Activated effector memory CD4-positive, alpha-beta T cell treated with anti-CD3 and anti-CD28 coated beads, Interleukin-2, amount 50 U/mL, for 16 hours (primary cell): Measurements from ENCODE around the gene NKIRAS1.
"Not testable (repeated sequence)": the region's sequence is repeated elsewhere in the genome, so short reads cannot be mapped to it uniquely, and the experiment has no call there.

Experiments used
- DNase-seq: peaks from one replicate; pipeline ENCODE4 v3.0.0-alpha.2; 2020

Gene NKIRAS1

DNA sequence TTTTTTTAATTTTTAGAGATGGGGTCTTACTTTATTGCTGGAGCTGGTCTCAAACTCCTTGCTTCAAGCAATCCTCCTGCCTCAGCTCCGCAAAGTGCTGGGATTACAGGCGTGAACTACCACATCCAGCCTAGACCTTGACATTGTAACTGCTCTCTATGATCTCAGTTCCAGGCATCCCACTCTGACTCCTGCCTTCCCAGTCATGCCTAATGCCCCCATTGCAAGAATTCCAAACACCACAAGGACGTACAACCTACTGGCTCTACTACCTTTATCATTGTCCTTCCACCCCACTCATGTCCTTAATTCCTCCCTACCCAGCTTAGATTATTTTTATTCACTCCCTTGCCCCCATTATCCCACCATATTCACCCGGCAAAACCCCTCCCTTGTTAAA lies 21.6 kb downstream of the NKIRAS1 start:
- no peak for DNase-seq

DNA sequence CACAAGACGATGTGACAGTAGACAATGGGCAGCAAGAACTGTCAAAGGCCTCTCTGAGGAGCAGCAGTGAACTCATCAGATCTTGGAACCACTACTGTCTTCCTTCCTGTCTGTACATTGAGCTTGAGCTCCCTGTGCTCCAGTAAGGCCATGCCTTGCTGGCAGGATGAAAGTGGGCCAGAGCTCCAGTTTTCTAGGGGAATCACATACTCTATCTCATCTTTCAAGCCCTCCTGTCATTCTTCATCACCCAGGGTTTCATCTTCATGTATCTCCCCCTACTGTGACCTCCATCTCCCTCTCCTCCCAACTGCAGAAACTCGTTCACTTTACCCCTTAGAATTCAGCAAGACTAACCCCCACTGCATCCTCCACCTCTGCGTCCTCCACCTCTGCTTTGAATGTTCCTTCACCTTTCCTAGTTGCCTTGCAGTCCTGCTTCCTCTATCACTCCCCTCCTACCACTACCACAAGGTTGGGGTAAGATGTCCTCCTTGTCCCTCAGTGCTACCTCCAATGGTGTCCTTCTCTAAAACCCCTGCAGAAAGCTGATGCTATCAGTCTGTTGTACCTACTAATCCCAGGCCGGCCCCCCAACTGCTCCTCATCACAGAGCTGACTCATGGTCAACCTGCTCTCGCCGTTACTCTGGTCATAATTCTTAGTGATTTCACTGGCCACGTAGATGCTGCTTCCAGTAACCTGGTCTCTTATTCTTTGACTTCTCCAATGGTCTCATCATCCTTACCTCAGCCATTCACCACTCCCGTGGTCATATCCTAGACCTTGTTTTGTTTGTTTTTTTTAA lies 22.3 kb downstream of the NKIRAS1 start:
- no peak for DNase-seq

DNA sequence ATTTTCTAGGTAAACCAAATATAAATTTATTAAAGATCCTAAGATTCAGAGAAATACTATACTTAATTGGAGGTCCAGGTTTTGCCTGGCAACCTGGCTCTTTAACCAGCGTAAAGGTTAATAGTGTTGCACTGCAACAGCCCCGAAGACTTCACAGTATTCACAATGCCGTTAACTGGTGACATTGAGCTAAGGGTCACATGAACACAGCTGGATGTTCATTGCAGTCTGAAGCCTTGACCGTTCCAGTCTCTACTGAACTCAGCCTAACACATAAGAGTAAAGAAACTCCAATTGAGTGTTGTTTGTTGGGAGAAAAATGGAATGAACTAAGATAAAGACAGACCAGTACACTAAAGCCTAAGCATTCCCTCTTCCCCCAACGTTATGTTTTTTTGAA lies 26.8 kb downstream of the NKIRAS1 start:
- no peak for DNase-seq

DNA sequence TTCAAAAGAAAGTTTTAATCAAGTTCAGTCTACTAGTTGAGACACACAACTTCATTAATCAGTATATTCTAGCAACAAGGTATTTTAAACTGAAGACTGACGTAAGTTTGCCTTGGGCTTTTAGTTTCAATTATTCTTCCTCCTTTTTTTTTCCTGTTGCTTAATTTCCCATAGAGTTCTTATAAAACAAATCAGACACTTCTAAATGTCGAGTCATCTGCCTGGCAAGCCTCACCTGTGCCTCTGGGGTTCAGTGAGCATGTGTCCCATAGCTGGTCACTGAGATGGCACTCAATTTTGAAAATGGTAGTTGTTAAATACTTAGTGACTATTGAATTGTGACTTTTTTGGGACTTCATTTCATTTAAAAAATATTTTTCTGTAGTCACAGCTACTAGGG lies 27.4 kb downstream of the NKIRAS1 start:
- no peak for DNase-seq

DNA sequence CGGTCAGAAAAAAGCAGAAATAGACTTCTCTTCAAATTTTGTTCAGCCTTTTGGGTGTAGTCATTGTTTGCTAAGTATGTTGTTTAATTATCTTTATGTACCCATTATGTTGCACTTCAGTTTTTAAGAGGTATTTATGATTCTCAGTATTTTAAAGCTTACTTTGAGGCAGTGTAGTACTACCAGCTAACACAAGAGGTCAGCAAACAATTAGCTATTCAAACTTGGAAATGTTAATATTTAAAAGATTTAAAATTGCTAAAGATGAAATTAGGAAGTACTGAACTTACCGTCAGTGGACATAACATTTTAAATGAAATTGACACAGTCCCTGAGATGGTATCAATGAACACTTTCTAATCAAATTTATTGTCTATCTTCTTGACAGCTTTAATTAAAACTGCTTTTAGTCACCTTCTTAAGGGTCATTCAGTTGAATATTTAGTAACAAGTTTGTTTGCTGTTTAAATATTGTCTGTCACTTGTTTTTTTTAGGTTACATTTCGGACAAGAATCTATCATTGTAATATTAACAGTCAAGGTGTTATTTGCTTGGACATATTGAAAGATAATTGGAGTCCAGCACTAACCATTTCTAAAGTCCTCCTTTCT lies 28.1 kb downstream of the NKIRAS1 start:
- DNase-seq, result no peak

DNA sequence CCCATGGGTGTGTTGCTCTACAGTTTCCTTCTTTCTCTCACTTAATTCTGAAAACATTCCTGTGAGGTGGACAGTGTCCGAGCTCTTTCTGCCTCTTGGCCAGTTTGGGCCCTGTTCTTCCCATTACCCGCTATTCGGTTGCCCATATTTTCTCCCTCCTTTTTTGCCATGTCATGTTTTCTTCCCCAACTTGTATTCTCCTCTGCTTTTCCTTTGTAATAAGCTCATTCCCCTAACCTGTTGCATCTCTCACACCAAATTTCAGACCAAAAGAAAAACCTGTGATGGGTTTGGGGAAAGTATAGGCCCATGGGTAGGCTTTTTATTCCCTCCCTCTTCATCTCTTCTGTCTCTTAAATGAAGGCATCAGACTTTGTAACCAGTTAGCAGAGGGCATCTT lies 30.5 kb downstream of the NKIRAS1 start:
- no peak for DNase-seq

DNA sequence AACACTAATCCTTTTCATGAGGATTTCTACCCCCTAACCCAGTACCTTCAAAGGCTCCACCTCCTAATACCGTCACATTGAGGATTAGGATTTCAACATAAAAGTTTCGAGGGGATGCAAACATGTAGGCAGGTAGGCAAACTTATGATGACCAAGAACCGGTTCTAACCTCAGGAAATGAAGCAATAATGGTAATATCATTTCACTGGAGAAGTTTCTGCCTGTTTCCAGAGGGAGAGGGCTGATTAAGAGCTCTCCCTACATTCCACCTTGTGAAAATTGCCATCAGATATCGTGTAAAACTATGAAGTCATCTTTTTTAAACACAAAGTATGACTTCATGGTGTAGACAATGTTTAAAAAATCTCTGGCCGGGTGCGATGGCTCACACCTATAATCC lies 31.6 kb downstream of the NKIRAS1 start:
- DNase-seq, result no peak

DNA sequence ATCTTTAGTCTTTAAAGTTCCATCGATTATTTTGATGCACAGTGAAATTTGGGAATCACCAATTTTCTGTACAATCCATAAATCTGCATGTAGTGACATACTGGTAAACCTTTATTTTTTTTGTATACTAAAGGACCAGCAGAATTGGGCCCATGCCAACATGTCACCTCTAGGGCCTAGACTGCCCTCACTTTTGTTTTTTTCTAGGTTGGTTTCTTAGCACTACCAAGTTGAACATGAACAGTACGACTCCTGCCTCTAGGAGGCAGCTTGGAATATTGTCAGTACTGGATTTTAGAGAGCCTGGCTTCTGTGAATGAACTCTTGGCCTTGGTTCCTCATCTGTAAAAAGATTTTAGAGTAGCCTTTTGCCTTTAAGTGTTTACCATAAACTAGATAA lies 32.3 kb downstream of the NKIRAS1 start:
- no peak for DNase-seq

DNA sequence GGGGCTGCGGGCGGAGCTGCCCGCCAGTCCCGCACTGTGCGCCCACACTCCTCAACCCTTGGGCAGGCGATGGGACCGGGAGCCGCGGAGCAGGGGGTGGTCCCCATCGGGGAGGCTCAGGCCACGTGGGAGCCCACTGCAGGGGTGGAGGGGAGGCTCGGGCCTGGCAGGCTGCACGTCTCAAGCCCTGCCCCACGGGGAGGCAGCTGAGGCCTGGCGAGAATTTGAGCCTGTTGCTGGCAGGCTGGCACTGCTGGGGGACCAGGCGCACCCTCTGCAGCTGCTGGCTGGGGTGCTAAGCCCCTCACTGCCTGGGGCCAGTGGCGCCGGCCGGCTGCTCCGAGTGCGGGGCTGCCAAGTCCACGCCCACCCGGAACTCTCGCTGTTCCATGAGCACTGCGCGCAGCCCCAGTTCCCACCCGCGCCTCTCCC lies 34.3 kb downstream of the NKIRAS1 start:
- no peak for DNase-seq

DNA sequence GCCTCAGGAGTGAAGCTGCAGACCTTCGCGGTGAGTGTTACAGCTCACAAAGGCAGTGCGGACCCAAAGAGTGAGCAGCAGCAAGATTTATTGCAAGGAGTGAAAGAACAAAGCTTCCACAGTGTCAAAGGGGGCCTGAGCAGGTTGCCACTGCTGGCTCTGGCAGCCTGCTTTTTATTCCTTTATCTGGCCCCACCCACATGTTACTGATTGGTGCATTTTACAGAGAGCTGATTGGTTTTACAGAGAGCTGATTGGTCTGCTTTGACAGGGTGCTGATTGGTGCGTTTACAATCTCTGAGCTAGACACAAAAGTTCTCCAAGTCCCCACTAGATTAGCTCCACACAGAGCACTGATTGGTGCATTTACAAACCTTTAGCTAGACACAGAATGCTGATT lies 34.8 kb downstream of the NKIRAS1 start:
- not testable (repeated sequence) for DNase-seq

DNA sequence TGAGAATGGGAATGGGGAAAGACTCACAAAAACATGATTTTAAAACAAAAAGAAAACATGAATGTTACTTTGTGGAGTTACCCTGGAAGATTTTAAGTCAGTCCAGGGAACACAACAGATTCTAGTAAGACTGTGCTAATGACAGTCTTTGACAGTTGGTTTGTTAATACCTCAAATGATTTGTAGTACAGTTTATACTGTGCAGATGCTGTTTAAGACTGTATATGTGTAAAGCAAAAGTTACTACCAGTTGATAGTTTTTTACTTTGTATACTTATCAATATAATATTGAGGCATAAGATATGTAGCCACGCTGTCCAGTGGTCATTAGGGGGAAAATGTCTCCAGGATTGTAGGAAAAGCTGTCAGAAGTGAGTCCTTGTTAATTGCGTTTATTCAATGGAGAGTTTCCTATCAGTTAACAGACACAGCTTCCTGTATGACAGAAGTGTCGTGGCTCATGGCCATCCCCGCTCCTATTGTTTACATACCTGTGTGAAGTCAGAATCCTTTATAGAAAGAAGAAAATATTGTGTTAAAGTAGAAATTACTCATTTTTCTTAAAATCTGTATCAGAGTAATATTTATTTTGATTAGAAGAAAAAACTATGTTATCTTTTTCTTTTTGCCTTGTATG lies 36.0 kb downstream of the NKIRAS1 start:
- DNase-seq, result no peak

DNA sequence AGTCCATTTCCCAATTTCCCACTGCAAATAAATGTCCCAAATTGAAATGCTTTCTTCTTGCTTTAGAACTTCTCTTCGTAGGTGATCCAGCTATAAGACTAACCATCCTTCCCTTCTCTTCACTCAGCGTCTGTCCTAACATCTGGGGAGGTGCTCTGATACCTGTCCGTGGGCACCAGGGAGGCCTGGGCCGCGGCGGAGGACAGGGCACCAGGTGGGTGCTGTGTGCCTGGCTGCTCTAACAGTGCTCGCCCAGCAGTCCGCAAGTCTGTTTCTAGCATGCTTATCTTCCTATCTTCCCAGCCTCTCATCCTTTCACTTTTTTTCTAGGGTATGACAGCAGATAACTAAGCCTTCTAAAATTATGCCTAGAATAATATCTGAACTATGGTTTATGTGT lies 37.3 kb downstream of the NKIRAS1 start:
- DNase-seq, result no peak

DNA sequence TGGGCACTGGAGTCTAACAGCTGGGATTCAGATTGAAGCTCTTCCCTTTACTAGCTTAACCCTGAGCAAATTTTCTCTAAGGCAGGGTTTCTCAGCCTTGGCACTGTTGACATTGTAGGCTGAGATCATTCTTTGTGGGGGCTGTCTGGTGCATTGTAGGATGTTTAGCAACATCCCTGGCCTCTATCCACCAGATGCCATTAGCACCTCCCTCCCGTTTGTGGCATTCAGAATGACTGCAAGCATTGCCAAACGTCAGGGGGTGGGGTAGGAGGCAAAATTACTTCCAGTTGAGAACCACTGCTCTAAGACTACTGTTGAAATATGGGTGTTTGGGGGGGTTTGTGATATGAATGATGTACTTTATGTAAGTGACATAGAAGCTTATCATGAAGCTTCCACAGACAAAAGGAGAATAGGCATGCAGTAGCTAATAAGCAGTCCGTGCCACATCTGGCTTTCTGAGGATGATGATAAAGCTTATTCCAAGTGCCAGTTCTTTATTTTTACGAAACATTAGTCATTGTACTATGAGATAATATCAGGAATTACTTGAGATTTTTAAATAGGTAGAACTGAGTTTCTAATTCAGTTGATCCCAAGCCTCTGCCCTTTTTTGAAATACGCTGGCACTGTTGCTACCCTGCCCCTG lies 39.3 kb downstream of the NKIRAS1 start:
- DNase-seq, result no peak

DNA sequence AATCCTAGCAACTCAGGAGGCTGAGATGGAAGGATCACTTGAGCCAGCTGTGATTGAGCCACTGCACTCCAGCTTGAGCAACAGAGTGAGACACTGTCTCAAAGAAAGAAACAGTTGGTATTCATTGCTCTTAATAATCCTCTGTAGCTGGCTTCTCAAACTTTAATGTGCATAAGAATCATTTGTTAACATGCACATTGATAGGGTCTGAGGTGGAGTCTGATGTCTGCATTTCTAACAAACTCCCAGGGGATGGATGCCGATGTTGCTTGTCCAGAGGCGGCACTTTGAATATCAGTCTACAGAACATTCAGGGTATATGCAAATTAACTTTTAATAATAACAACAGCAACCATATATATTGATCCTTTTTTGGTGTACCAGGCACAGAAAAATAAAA lies 39.9 kb downstream of the NKIRAS1 start:
- no peak for DNase-seq

DNA sequence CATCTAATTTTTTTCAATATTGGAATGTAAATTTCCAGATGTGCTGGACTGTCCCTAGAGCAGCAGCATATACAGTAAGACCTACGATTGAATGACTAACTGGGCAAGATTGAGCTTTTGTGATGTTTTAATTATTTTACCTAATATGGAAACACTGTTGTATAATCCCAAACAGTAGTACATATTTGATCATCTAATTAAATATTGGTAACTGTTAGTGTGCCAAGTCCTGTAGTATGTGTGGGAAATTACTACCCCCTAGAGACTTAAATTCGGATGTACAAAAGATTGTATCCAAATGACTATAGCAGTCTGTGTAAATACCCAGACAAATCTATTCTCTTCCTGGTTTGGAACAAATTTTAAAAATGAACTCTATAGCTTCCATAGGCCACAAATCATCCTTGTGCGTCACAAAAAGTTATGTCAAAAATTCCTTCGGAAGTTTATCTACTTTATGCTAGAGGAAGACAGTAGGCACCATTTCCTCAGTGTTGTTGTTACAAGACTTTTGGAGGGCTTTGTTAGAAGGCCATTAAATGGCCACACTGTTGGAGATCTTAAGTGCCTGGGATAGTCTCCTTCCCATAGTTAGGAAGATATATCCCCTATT lies 41.6 kb downstream of the NKIRAS1 start:
- no peak for DNase-seq

DNA sequence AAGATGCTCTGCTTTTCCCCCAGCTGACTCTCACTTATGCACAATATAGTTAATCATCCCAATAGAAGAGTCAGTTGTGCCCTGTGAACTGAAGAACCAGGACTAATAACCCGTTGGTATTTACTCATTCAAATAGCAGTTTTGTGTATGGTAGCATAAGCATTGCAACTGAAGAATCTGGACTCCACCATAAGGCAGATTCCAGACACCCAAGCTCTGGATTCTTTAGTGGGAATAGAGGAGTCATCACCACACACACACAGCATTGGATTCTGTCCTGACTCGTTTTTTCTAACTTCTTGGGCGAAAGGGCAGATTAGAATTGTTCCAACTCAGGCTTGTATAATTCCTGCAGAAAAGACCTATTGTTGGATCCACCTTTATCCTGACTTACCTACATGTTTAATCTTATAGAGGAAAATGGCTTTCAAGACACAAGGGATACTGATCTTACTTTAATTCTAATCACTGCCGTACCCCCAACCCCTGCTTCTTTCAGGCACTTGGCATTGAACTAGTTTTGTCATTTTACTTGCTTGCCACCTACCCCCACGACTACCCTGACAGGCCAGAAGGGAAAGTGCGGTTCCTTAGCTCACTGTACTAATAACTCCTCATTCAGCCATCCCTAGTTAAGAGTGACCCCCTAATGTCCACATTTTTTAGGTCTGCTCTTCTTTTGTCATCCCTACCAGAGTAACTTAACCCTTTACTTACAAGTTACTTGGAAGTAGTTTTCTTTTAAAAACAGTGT lies 42.3 kb downstream of the NKIRAS1 start:
- DNase-seq, result no peak

DNA sequence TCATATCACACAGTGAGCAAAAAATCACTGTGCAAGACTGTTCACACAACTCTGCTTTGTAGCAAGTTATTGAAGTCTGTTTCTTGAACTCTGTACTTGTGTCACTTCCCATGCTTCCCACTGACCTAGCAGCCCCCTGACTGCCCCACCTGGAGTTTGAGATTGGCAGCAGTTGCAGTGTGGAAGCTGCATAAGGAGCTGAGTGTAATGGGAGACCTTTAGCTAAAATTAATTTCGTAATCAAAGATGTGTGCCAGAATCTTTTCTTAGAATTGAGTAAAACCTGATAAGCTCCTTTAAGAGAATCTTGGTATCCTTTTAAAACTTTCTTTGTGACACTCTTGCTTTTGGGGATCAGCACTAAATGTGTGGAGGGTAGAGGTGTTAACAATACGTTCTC lies 42.8 kb downstream of the NKIRAS1 start:
- no peak for DNase-seq

DNA sequence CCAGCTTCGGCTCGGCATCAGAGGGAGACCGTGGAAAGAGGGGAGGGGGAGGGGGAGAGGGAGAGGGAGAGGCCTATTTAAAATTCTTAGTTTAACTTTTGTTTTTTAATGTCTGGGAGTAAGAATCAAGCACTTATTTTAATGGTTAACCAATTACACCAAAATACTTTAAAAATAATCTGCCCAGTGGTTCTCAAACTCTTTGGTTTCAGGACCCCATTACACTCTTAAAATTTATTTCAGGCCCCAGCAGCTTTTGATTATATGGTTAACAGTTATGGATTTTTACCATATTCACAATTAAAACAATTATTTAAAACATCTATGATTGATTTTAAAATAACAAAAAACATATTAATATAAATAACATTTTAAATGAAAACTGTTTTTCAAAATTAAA lies 44.5 kb downstream of the NKIRAS1 start:
- no peak for DNase-seq

DNA sequence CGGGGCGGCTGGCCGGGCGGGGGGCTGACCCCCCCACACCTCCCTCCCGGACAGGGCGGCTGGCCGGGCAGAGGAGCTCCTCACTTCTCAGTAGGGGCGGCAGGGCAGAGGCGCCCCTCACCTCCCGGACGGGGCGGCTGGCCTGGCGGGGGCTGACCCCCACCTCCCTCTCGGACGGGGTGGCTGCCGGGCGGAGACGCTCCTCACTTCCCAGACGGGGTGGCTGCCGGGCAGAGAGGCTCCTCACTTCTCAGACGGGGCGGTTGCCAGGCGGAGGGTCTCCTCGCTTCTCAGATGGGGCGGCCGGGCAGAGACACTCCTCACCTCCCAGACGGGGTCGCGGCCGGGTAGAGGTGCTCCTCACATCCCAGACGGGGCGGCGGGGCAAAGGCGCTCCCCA lies 45.4 kb downstream of the NKIRAS1 start:
- not testable (repeated sequence) for DNase-seq

DNA sequence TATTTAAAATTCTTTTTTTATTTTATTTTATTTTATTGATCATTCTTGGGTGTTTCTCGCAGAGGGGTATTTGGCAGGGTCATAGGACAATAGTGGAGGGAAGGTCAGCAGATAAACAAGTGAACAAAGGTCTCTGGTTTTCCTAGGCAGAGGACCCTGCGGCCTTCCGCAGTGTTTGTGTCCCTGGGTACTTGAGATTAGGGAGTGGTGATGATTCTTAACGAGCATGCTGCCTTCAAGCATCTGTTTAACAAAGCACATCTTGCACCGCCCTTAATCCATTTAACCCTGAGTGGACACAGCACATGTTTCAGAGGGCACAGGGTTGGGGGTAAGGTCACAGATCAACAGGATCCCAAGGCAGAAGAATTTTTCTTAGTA lies 46.1 kb downstream of the NKIRAS1 start:
- DNase-seq, result not testable (repeated sequence)

DNA sequence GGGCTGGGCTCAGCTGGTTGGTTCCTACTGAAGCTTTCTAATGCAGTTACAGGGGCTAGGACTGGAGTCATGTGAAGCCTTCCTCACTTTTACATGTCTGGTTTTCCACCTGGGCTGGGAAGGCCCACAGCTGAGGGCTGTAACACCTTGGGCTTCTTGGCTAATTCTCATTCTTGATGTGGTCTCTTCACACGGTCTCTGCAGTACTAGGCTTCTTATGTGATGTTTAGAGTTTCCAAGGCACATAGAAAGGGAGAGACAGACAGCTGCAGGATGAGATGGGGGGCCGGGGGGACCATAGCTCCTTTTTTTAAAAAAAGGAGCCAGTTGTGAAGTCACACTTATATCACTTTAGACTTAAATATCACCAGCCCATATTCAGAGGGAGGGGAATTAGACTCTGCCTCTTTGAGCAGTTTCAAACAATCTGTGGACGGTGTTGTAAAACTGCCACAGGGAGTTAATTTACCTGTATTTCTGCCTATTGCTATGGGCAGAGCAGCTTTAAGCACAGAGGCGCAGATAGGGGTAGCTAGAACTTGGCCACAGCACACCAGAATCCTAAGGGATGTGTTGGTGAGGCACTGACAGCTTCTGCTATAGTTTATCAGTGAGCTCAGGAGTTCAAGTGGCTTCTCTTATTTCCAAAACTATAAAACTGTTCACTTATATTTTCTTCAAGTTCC lies 46.7 kb downstream of the NKIRAS1 start:
- no peak for DNase-seq

DNA sequence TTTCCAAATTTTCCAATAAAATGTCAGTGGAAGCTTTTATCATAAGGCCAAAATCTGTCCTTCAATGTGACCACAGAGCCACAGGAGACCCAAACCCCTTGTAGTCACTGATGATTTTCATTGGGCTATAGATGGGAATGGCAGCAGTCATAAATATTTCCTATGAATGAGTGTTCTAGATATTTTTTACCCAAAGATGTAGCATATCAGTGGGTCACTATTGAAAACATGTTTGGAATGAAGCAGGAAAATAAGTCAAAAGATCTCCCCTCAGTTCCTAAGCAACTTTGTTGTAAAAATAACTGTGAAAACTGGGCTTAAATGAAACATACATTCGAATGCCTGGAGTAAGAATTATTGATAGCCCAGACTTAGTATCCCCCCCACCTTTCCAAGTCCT lies 49.0 kb downstream of the NKIRAS1 start:
- no peak for DNase-seq
